Suprapubic skin (tissue), 4 donors: ENCODE measurements around the gene HIRA.

Experiments used
- CTCF ChIP-seq, 2 donors: fragments of 200-600 bp in 1 of 2; fragments of 450-650 bp in 1 of 2; sonication (generic) in 1 of 2; IDR thresholded peaks; one replicate each; pipeline ENCODE4 v1.5.1; 2016 to 2019; ENCODE audit warnings: antibody characterized with exemption in 2 of 2, mild to moderate bottlenecking in 1 of 2, moderate library complexity in 1 of 2
- POLR2A ChIP-seq, 2 donors: fragments of 450-650 bp; IDR thresholded peaks; one replicate each; pipeline ENCODE4 v1.6.1; 2017; ENCODE audit warnings: antibody characterized with exemption in 2 of 2, mild to moderate bottlenecking in 2 of 2, moderate library complexity in 2 of 2
- POLR2AphosphoS5 ChIP-seq, 3 donors: sonication (generic); formaldehyde crosslinking; IDR thresholded peaks; one replicate each; pipeline ENCODE4 v1.6.1; 2017; ENCODE audit warnings: antibody characterized with exemption in 3 of 3

- no peak for TF ChIP-seq CTCF (IDR thresholded peaks at IDR 0.05)
- TF ChIP-seq POLR2A (IDR thresholded peaks at IDR 0.05): no peak
- no peak for TF ChIP-seq POLR2AphosphoS5 (IDR thresholded peaks at IDR 0.05)
Observed at GRCh38 chr22:19350947-19351346, 80.6 kb downstream of the HIRA start.
